ENCODE measurements around the gene TRPM1. TPM values are rescaled to one million over a fixed set of nuclear protein-coding genes. Genes with fewer than 3 reads are reported as not detected.

TRPM1 gene
- total RNA-seq, 1 donor = under 0.01 TPM

DNA sequence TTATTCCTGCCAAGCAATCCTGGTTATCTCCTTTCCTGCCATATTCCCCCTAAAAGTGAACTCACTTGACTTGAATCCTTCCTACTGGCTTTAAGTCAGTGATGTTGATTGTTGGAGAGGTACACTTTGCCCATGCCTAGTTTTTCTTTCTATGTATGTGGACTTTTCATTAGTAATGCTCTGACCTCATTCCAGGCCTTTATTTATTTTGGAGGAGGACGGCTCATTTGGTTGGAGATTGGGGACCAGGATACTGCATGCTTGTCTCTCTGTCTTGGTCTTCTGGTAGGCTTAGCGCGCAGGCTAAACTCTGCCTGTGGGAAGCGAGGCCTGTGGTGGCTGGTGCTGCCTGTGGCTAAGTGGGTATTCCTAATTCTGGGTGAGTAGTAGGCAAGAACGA, 81.0 kb downstream of the TRPM1 start:
- no peak for DNase-seq (ENCODE audit: low read depth)
- TF ChIP-seq, protein P1, sequence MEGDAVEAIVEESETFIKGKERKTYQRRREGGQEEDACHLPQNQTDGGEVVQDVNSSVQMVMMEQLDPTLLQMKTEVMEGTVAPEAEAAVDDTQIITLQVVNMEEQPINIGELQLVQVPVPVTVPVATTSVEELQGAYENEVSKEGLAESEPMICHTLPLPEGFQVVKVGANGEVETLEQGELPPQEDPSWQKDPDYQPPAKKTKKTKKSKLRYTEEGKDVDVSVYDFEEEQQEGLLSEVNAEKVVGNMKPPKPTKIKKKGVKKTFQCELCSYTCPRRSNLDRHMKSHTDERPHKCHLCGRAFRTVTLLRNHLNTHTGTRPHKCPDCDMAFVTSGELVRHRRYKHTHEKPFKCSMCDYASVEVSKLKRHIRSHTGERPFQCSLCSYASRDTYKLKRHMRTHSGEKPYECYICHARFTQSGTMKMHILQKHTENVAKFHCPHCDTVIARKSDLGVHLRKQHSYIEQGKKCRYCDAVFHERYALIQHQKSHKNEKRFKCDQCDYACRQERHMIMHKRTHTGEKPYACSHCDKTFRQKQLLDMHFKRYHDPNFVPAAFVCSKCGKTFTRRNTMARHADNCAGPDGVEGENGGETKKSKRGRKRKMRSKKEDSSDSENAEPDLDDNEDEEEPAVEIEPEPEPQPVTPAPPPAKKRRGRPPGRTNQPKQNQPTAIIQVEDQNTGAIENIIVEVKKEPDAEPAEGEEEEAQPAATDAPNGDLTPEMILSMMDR (IDR thresholded peaks at IDR 0.05; ENCODE audit: insufficient read depth, low read depth, low read length) = no peak
- no peak overlapping the region for H3K4me3 ChIP-seq (ENCODE audit: low read depth, low read length)

DNA sequence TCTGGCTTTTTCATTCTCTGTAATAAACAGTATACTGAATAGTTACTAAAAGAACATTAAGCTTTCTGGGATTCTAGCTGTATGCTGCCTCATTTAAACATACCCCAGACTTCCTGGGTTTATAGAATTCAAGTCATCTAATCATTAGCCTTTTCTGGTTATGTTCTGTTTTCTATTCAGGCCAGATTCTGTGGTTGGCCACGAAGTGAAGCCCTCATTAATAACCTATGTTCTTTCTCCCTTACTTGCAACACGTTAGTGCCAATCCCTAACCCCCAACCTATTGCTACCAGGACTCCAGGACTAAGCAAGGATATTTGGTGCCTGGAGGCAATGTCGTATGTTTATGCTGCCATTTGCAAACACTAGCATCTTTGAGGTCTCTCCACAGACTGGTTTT, 81.5 kb downstream of the TRPM1 start:
- DNase-seq (ENCODE audit: low read depth) = no peak
- H3K4me3 ChIP-seq (ENCODE audit: low read depth, low read length) = no peak overlapping the region
- TF ChIP-seq, protein P1 (IDR thresholded peaks at IDR 0.05; ENCODE audit: insufficient read depth, low read depth, low read length) = no peak

DNA sequence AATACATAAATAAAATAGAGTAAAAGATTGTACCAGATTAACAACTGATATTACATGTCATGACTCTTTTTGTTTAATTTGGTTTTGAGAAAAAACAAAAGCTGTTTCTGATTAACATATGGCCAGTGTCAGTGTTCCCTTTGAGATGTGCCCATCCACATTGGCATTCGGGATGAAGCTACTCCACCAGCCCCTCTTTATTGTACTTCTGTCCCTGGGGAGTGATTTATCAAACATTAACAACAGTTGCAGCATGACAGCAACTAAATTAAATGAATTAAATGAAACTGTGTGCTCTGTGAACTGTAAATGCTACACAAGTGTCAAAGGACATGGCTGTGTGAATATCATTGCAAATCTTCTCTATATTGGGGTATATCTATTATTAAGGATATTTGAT, 84.2 kb downstream of the TRPM1 start:
- TF ChIP-seq, protein P1 (IDR thresholded peaks at IDR 0.05; ENCODE audit: insufficient read depth, low read depth, low read length) = no peak
- no peak for DNase-seq (ENCODE audit: low read depth)
- no peak overlapping the region for H3K4me3 ChIP-seq (ENCODE audit: low read depth, low read length)

DNA sequence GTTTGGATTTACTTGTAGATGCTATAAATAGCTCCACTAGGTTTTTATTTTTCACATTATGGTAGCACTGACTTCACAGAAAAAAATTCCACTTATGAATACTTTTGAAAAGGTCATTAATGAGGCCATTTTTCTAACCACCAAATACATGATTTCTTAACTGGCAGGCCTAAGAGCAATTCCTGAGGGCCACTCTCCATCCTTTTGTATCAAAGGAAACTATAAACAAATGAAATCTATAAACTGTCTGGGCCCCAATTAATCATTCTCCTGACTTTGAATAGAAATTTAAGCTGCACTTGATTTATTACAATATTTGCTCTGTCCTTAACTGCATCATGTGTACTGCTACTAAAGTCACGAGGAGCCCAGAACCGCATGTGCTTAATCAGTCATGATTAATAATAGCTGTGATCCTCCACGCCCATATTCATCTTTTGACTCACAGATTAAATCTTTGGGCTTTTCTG, 85.0 kb downstream of the TRPM1 start:
- TF ChIP-seq, protein P1 (IDR thresholded peaks at IDR 0.05; ENCODE audit: insufficient read depth, low read depth, low read length) = no peak
- H3K4me3 ChIP-seq (ENCODE audit: low read depth, low read length) = no peak overlapping the region
- DNase-seq (ENCODE audit: low read depth) = peak; percentile 47

DNA sequence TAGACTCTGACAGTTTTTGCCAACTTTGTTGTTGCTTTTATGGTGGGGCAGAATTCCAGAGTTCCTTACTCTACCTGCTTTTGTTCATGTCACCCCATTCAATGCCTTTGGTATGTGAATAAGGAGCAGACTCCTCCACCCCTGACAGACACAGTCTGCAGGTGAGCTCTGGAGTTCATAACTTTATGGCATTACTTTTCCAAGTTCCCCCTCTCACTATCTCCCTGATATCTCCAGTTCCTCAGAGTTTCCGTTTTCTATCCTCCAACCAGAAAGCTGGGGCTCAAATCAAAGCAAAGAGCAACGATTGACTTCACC, 87.0 kb downstream of the TRPM1 start:
- no peak for DNase-seq (ENCODE audit: low read depth)
- TF ChIP-seq, protein P1 (IDR thresholded peaks at IDR 0.05; ENCODE audit: insufficient read depth, low read depth, low read length) = no peak

DNA sequence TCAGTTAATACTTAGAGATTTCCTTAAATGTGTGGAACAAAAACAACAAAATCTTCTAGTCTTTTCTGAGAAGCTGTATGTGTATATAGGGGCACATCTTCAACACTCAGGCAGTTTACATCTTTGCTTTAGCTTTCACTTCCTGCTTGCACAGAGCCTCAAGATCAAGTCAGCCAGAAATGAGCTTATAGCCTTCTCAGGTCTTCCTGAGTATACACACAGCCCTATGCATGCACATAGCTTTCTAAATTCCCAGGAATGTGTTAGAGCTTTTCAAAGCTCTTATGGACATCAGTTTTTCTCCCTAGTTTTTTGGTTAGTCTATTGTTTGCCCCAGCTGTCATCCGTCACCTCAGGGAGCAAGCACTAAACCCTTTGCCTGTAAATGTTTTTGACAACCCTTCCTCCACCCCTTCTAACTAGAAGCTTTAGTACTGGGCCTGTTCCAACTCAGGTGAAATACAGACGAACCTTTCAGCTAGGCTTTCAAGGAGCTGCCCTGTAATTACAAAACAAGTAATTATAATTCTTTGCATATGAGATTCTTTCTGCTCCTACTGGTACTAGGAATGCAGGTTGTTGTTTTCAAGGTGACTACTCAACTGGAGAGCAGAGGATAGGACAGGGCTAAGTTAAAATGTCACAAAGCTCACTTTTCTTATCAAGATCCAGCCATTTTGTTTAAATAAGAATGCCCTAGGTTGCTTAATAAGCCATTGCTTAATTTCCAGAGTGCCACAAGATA, 87.5 kb downstream of the TRPM1 start:
- TF ChIP-seq, protein P1 (IDR thresholded peaks at IDR 0.05; ENCODE audit: insufficient read depth, low read depth, low read length) = no peak
- no peak overlapping the region for H3K4me3 ChIP-seq (ENCODE audit: low read depth, low read length)

More for the DNA sequence above, 87.0 kb downstream of the TRPM1 start:
- no peak overlapping the region for H3K4me3 ChIP-seq (ENCODE audit: low read depth, low read length)

DNA sequence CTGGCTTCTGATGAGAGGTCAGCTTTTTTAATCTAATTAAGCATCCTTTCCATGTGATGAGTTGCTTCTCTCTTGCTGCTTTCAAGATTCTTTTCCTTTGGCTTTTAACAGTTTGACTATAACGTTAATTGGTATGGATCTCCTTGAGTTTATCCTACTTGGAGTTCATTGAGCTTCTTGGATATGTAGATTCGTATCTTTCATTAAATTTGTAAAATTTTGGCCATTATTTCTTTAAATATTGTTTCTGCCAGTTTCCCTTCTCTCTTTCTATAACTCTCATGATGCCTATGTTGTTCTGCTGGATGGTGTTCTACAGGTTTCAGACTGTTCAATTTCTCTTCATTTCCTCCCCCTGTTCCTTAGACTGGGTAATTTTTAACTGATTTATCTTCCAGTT, 89.1 kb downstream of the TRPM1 start:
- DNase-seq (ENCODE audit: low read depth) = no peak
- H3K4me3 ChIP-seq (ENCODE audit: low read depth, low read length) = no peak overlapping the region
- TF ChIP-seq, protein P1 (IDR thresholded peaks at IDR 0.05; ENCODE audit: insufficient read depth, low read depth, low read length) = no peak

More for the DNA sequence above, 87.5 kb downstream of the TRPM1 start:
- peak; percentile 15 for DNase-seq (ENCODE audit: low read depth)

Data from fibroblast of villous mesenchyme (primary cell).